ENCODE data around the gene KRT6C.

KRT6C gene

DNA sequence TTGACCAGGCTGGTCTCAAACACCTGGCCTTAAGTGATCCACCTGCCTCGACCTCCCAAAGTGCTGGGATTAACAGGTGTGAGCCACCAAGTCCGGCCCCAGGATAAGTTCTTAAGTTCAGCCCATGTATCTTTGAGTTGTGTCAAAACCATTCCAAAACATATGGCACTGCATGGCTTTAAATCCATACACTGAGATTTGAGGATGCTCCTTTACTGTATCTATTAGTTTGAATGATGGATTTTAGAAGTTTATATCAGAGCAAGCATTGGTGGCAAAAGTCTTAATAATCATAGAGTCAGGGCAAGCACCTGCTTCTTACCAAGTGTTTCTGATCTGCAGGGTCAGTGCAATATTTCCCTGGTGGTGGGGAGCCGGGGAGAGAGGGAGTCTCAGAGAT, 27.7 kb downstream of the KRT6C start:
- no peaks in the 10 kb centered on the region for H3K9me3 ChIP-seq (ENCODE audit: insufficient read depth, low read length)
- H3K79me2 ChIP-seq (ENCODE audit: low read length) = no peaks in the 10 kb centered on the region
- H4K20me1 ChIP-seq (ENCODE audit: insufficient read depth, low read length) = no peaks in the 10 kb centered on the region
- H2AFZ ChIP-seq (ENCODE audit: low read depth, low read length) = no peak overlapping the region
- H3K36me3 ChIP-seq (replicated peaks; ENCODE audit: low read depth, low read length) = no peaks in the 10 kb centered on the region
- H3K27ac ChIP-seq (ENCODE audit: low read length) = no peak overlapping the region
- TF ChIP-seq EZH2phosphoT487 (IDR thresholded peaks at IDR 0.05; ENCODE audit: low read depth) = no peak
- TF ChIP-seq, protein P1, sequence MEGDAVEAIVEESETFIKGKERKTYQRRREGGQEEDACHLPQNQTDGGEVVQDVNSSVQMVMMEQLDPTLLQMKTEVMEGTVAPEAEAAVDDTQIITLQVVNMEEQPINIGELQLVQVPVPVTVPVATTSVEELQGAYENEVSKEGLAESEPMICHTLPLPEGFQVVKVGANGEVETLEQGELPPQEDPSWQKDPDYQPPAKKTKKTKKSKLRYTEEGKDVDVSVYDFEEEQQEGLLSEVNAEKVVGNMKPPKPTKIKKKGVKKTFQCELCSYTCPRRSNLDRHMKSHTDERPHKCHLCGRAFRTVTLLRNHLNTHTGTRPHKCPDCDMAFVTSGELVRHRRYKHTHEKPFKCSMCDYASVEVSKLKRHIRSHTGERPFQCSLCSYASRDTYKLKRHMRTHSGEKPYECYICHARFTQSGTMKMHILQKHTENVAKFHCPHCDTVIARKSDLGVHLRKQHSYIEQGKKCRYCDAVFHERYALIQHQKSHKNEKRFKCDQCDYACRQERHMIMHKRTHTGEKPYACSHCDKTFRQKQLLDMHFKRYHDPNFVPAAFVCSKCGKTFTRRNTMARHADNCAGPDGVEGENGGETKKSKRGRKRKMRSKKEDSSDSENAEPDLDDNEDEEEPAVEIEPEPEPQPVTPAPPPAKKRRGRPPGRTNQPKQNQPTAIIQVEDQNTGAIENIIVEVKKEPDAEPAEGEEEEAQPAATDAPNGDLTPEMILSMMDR (IDR thresholded peaks at IDR 0.05; ENCODE audit: low read depth, low read length) = no peak
- peaks cover 17% of the 10 kb centered on the region for H3K4me1 ChIP-seq (ENCODE audit: low read length)
- no peak overlapping the region for H3K4me3 ChIP-seq (ENCODE audit: low read length)
- no peak overlapping the region for H3K9ac ChIP-seq (ENCODE audit: low read length)
- peaks cover 33% of the 10 kb centered on the region for H3K27me3 ChIP-seq (ENCODE audit: low read depth, low read length)
- H3K4me2 ChIP-seq (ENCODE audit: low read length) = no peak overlapping the region

DNA sequence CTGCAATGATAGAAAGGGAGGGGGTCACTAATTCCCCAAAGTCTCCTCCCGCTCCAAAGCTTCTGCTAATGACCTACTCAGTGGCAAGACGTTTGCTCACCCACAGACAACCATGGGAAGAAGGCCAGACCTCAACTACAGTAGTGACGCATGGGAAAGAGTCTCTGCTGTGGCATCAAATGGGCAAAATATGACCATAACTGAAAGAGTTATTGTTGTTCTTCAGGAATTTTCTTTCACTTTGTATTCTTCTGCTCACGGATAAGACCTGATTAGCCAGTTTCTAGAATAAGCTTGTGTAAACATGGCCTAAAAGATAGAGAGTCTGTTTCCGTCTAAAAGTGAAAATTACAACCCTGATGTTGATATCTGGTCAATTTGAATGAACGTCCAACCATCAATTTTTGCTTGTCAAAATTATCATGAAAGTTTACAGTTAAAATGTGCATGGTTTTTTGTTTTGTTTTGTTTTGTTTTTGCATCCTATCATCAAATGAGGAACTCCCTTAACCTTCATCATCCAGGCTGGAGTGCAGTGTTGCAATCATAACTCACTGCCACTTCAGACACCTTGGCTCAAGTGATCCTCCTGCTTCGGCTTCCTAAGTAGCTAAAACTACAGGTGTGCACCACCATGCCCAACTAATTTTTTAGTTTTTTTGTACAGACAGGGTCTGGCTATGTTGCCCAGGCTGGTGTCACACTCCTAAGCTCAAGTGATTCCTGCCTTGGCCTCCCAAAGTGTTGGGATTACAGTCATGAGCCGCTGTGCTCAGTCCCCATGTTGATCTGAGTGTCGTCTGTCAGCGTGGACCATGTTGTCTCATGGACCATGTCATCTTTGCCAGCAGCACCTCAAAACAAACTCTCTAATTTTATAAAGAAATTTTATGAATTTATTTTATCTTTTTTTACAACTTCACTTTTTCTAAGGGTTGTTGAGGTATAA, 28.7 kb downstream of the KRT6C start:
- Histone ChIP-seq H3K79me2 (ENCODE audit: low read length) (no peaks in the 10 kb centered on the region), H3K27ac (ENCODE audit: low read length) (no peak overlapping the region)

DNA sequence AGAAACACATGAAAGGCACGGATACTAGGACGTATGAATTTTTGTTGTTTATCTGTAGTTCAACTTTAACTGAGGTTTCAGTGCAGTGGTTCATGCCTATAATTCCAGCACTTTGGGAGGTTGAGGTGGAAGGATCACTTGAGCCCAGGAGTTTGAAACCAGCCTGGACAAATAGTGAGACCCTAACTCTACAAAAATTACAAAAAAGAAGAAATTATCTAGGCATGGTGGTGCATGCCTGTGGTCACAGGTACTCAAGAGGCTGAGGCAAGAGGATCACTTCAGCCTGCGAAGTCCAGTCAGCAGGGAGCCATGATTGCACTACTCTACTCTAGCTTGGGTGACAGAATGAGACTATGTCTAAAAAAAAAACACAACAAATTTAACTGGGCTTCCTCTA, 29.6 kb downstream of the KRT6C start:
- Histone ChIP-seq H3K4me2 (ENCODE audit: low read length) (no peak overlapping the region), H3K9me3 (ENCODE audit: insufficient read depth, low read length) (no peaks in the 10 kb centered on the region), H3K4me3 (ENCODE audit: low read length) (no peak overlapping the region), H3K4me1 (ENCODE audit: low read length) (peaks cover 17% of the 10 kb centered on the region), H2AFZ (ENCODE audit: low read depth, low read length) (no peak overlapping the region), H3K36me3 (replicated peaks; ENCODE audit: low read depth, low read length) (no peaks in the 10 kb centered on the region), H4K20me1 (ENCODE audit: insufficient read depth, low read length) (no peaks in the 10 kb centered on the region), H3K9ac (ENCODE audit: low read length) (no peak overlapping the region), H3K27me3 (ENCODE audit: low read depth, low read length) (peaks cover 33% of the 10 kb centered on the region), H3K79me2 (ENCODE audit: low read length) (no peaks in the 10 kb centered on the region), H3K27ac (ENCODE audit: low read length) (no peak overlapping the region)
- TF ChIP-seq, protein P1 (IDR thresholded peaks at IDR 0.05; ENCODE audit: low read depth, low read length) = no peak
- TF ChIP-seq EZH2phosphoT487 (IDR thresholded peaks at IDR 0.05; ENCODE audit: low read depth) = no peak

More for the DNA sequence above, 28.7 kb downstream of the KRT6C start:
- H2AFZ ChIP-seq (ENCODE audit: low read depth, low read length) = no peak overlapping the region
- H3K9me3 ChIP-seq (ENCODE audit: insufficient read depth, low read length) = no peaks in the 10 kb centered on the region
- no peak overlapping the region for H3K9ac ChIP-seq (ENCODE audit: low read length)
- no peaks in the 10 kb centered on the region for H4K20me1 ChIP-seq (ENCODE audit: insufficient read depth, low read length)
- peaks cover 33% of the 10 kb centered on the region for H3K27me3 ChIP-seq (ENCODE audit: low read depth, low read length)
- no peak for TF ChIP-seq EZH2phosphoT487 (IDR thresholded peaks at IDR 0.05; ENCODE audit: low read depth)
- TF ChIP-seq, protein P1 (IDR thresholded peaks at IDR 0.05; ENCODE audit: low read depth, low read length) = no peak
- H3K4me2 ChIP-seq (ENCODE audit: low read length) = no peak overlapping the region
- H3K36me3 ChIP-seq (replicated peaks; ENCODE audit: low read depth, low read length) = no peaks in the 10 kb centered on the region
- peaks cover 17% of the 10 kb centered on the region for H3K4me1 ChIP-seq (ENCODE audit: low read length)
- no peak overlapping the region for H3K4me3 ChIP-seq (ENCODE audit: low read length)

DNA sequence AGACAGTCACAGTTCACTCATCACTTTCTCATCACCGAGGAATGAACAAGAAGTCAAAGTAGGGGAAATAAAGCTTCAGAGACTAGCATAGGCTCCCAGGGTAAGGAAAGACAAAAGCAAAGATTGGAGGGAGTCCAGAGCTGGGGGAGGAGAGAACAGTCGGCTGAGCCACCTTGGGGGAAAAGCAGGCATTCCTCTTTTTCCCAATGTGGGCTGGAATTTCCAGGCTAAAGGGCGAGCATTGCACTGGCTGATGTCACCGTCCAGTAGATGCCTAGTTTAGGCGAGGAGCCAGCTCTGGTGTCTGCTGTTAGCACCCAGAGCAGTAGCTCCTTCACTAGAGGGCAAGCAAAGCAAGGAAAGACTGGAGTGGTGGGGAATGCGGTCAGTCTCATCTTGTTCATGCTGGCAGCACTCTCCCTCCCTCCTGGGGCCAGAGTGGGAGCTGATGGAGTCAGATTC, 31.0 kb downstream of the KRT6C start:
- Histone ChIP-seq H3K27me3 (ENCODE audit: low read depth, low read length) (peaks cover 33% of the 10 kb centered on the region), H3K9ac (ENCODE audit: low read length) (no peak overlapping the region), H4K20me1 (ENCODE audit: insufficient read depth, low read length) (no peaks in the 10 kb centered on the region), H3K79me2 (ENCODE audit: low read length) (no peaks in the 10 kb centered on the region), H2AFZ (ENCODE audit: low read depth, low read length) (no peak overlapping the region), H3K4me3 (ENCODE audit: low read length) (no peak overlapping the region), H3K4me2 (ENCODE audit: low read length) (no peak overlapping the region), H3K4me1 (ENCODE audit: low read length) (peaks cover 9% of the 10 kb centered on the region), H3K9me3 (ENCODE audit: insufficient read depth, low read length) (no peaks in the 10 kb centered on the region), H3K36me3 (replicated peaks; ENCODE audit: low read depth, low read length) (no peaks in the 10 kb centered on the region), H3K27ac (ENCODE audit: low read length) (no peak overlapping the region)
- TF ChIP-seq, protein P1 (IDR thresholded peaks at IDR 0.05; ENCODE audit: low read depth, low read length) = no peak
- no peak for TF ChIP-seq EZH2phosphoT487 (IDR thresholded peaks at IDR 0.05; ENCODE audit: low read depth)

Measured in OCI-LY3 (cell line).